ENCODE data around the gene PDZD4.

PDZD4 gene

GRCh38 chrX:153878345-153878744, 48.0 kb upstream of the PDZD4 start:
- H3K14ac ChIP-seq (ENCODE audit: low read length in 2 of 2): no peak overlapping the region
- H2BK15ac ChIP-seq (ENCODE audit: low read depth, poor library complexity, severe bottlenecking): no peak overlapping the region
- no peak overlapping the region for H3K9ac ChIP-seq (ENCODE audit: low read length)
- H3K27ac ChIP-seq (ENCODE audit: low read length, poor library complexity, severe bottlenecking): no peak overlapping the region
- no peak overlapping the region for H3K18ac ChIP-seq (ENCODE audit: low read depth in 1 of 2, low read length in 2 of 2)
- H3K27me3 ChIP-seq (ENCODE audit: control insufficient read depth in 1 of 2, insufficient read depth in 1 of 2, low read length in 2 of 2): peaks cover 0 to 84% of the 10 kb centered on the region in 2 experiments
- H3K36me3 ChIP-seq (ENCODE audit: control insufficient read depth in 1 of 2, insufficient read depth in 2 of 2, low read depth in 1 of 2, low read length in 2 of 2): peaks cover 0 to 13% of the 10 kb centered on the region in 2 experiments
- no peak overlapping the region for H2BK5ac ChIP-seq (ENCODE audit: low read depth, low read length, poor library complexity, severe bottlenecking)
- WGBS: 53% methylated on average over 4 of the region's 5 CpGs
- H3K9me3 ChIP-seq (ENCODE audit: control insufficient read depth, low read length): no peaks in the 10 kb centered on the region
- H3K79me1 ChIP-seq (replicated peaks; ENCODE audit: low read length, poor library complexity, severe bottlenecking): peaks cover 3% of the 10 kb centered on the region
- H2BK120ac ChIP-seq (ENCODE audit: low read depth, low read length): no peak overlapping the region
- H4K91ac ChIP-seq (ENCODE audit: low read length): no peak overlapping the region
- no peak for DNase-seq
- H3K4me3 ChIP-seq (ENCODE audit: insufficient read depth in 1 of 2, low read depth in 1 of 2, low read length in 2 of 2): no peak overlapping the region
- no peak overlapping the region for H3K23ac ChIP-seq (ENCODE audit: low read length in 2 of 2)
- H4K8ac ChIP-seq (ENCODE audit: low read length): no peak overlapping the region
- H2AK5ac ChIP-seq (ENCODE audit: low read length, severe bottlenecking): no peak overlapping the region
- no peak overlapping the region for H3K4ac ChIP-seq (ENCODE audit: low read depth in 1 of 2, low read length in 2 of 2)
- no peak overlapping the region for H3K4me2 ChIP-seq (ENCODE audit: low read length, poor library complexity, severe bottlenecking)
- peaks cover 57% of the 10 kb centered on the region for H3K4me1 ChIP-seq (ENCODE audit: control insufficient read depth, insufficient read depth, low read depth, low read length)
- no peak overlapping the region for H2BK12ac ChIP-seq (ENCODE audit: low read length in 2 of 2)
- H2AFZ ChIP-seq (ENCODE audit: low read depth, low read length): no peak overlapping the region

GRCh38 chrX:153877571-153878261, 47.4 kb upstream of the PDZD4 start:
- no peaks in the 10 kb centered on the region for H3K9me3 ChIP-seq (ENCODE audit: control insufficient read depth, low read length)
- no peak overlapping the region for H2BK120ac ChIP-seq (ENCODE audit: low read depth, low read length)
- no peak overlapping the region for H4K91ac ChIP-seq (ENCODE audit: low read length)
- H3K4me3 ChIP-seq (ENCODE audit: insufficient read depth in 1 of 2, low read depth in 1 of 2, low read length in 2 of 2): no peak overlapping the region
- peaks cover 0 to 16% of the 10 kb centered on the region in 2 experiments for H3K36me3 ChIP-seq (ENCODE audit: control insufficient read depth in 1 of 2, insufficient read depth in 2 of 2, low read depth in 1 of 2, low read length in 2 of 2)
- no peak overlapping the region for H3K14ac ChIP-seq (ENCODE audit: low read length in 2 of 2)
- no peak overlapping the region for H3K4ac ChIP-seq (ENCODE audit: low read depth in 1 of 2, low read length in 2 of 2)
- H3K4me2 ChIP-seq (ENCODE audit: low read length, poor library complexity, severe bottlenecking): no peak overlapping the region
- no peak overlapping the region for H3K18ac ChIP-seq (ENCODE audit: low read depth in 1 of 2, low read length in 2 of 2)
- H2BK15ac ChIP-seq (ENCODE audit: low read depth, poor library complexity, severe bottlenecking): no peak overlapping the region
- H3K27me3 ChIP-seq (ENCODE audit: control insufficient read depth in 1 of 2, insufficient read depth in 1 of 2, low read length in 2 of 2): peaks cover 0 to 85% of the 10 kb centered on the region in 2 experiments
- no peak overlapping the region for H2AK5ac ChIP-seq (ENCODE audit: low read length, severe bottlenecking)
- DNase-seq: no peak
- no peak overlapping the region for H3K9ac ChIP-seq (ENCODE audit: low read length)
- no peak overlapping the region for H3K23ac ChIP-seq (ENCODE audit: low read length in 2 of 2)
- no peak overlapping the region for H3K27ac ChIP-seq (ENCODE audit: low read length, poor library complexity, severe bottlenecking)
- no peak overlapping the region for H4K8ac ChIP-seq (ENCODE audit: low read length)
- H3K4me1 ChIP-seq (ENCODE audit: control insufficient read depth, insufficient read depth, low read depth, low read length): peaks cover 52% of the 10 kb centered on the region
- peaks cover 3% of the 10 kb centered on the region for H3K79me1 ChIP-seq (replicated peaks; ENCODE audit: low read length, poor library complexity, severe bottlenecking)
- H2AFZ ChIP-seq (ENCODE audit: low read depth, low read length): no peak overlapping the region
- no peak overlapping the region for H2BK12ac ChIP-seq (ENCODE audit: low read length in 2 of 2)
- no peak overlapping the region for H2BK5ac ChIP-seq (ENCODE audit: low read depth, low read length, poor library complexity, severe bottlenecking)
- 79% methylated on average over 6 of the region's 8 CpGs for WGBS

DNA sequence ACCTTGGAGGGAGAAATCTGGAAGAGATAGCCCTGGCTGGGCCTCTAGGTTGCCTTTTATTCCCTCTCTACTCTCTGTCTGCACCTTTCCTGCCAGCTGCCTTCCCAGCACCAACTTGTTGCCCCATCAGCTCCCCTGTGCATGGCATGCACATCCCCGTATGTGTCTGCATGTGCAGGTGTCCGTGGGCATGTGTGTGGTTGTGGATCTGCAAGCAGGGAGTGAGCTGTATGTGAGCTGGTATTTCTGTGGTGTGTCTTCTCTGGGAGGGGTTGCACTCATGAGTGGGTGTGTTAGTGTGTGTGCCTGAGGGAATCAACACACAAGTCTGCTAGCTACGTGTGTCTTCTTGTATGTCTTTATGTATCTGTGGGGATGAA, 45.8 kb upstream of the PDZD4 start:
- H3K23ac ChIP-seq (ENCODE audit: low read length in 2 of 2): no peak overlapping the region
- H2BK5ac ChIP-seq (ENCODE audit: low read depth, low read length, poor library complexity, severe bottlenecking): no peak overlapping the region
- no peak overlapping the region for H3K14ac ChIP-seq (ENCODE audit: low read length in 2 of 2)
- H4K8ac ChIP-seq (ENCODE audit: low read length): no peak overlapping the region
- no peak overlapping the region for H2AFZ ChIP-seq (ENCODE audit: low read depth, low read length)
- no peak for DNase-seq
- H4K91ac ChIP-seq (ENCODE audit: low read length): no peak overlapping the region
- H2BK15ac ChIP-seq (ENCODE audit: low read depth, poor library complexity, severe bottlenecking): no peak overlapping the region
- WGBS: 92% methylated on average over 2 of the region's 3 CpGs
- peaks cover 39% of the 10 kb centered on the region for H3K4me1 ChIP-seq (ENCODE audit: control insufficient read depth, insufficient read depth, low read depth, low read length)
- no peak overlapping the region for H2BK12ac ChIP-seq (ENCODE audit: low read length in 2 of 2)
- no peak overlapping the region for H3K27ac ChIP-seq (ENCODE audit: low read length, poor library complexity, severe bottlenecking)
- no peak overlapping the region for H3K4ac ChIP-seq (ENCODE audit: low read depth in 1 of 2, low read length in 2 of 2)
- peaks cover 3% of the 10 kb centered on the region for H3K79me1 ChIP-seq (replicated peaks; ENCODE audit: low read length, poor library complexity, severe bottlenecking)
- no peak overlapping the region for H3K18ac ChIP-seq (ENCODE audit: low read depth in 1 of 2, low read length in 2 of 2)
- no peak overlapping the region for H3K4me3 ChIP-seq (ENCODE audit: insufficient read depth in 1 of 2, low read depth in 1 of 2, low read length in 2 of 2)
- H3K36me3 ChIP-seq (ENCODE audit: control insufficient read depth in 1 of 2, insufficient read depth in 2 of 2, low read depth in 1 of 2, low read length in 2 of 2): peaks cover 0 to 29% of the 10 kb centered on the region in 2 experiments
- H2AK5ac ChIP-seq (ENCODE audit: low read length, severe bottlenecking): no peak overlapping the region
- no peaks in the 10 kb centered on the region for H3K9me3 ChIP-seq (ENCODE audit: control insufficient read depth, low read length)
- no peak overlapping the region for H2BK120ac ChIP-seq (ENCODE audit: low read depth, low read length)
- H3K9ac ChIP-seq (ENCODE audit: low read length): no peak overlapping the region
- H3K4me2 ChIP-seq (ENCODE audit: low read length, poor library complexity, severe bottlenecking): no peak overlapping the region
- peaks cover 0 to 78% of the 10 kb centered on the region in 2 experiments for H3K27me3 ChIP-seq (ENCODE audit: control insufficient read depth in 1 of 2, insufficient read depth in 1 of 2, low read length in 2 of 2)

- no peak overlapping the region for H4K91ac ChIP-seq (ENCODE audit: low read length)
- H3K79me1 ChIP-seq (replicated peaks; ENCODE audit: low read length, poor library complexity, severe bottlenecking): peaks cover 3% of the 10 kb centered on the region
- no peak overlapping the region for H2AK5ac ChIP-seq (ENCODE audit: low read length, severe bottlenecking)
- H3K9me3 ChIP-seq (ENCODE audit: control insufficient read depth, low read length): no peaks in the 10 kb centered on the region
- H2AFZ ChIP-seq (ENCODE audit: low read depth, low read length): no peak overlapping the region
- no peak overlapping the region for H3K27ac ChIP-seq (ENCODE audit: low read length, poor library complexity, severe bottlenecking)
- H3K9ac ChIP-seq (ENCODE audit: low read length): no peak overlapping the region
- peaks cover 0 to 76% of the 10 kb centered on the region in 2 experiments for H3K27me3 ChIP-seq (ENCODE audit: control insufficient read depth in 1 of 2, insufficient read depth in 1 of 2, low read length in 2 of 2)
- no peak overlapping the region for H2BK5ac ChIP-seq (ENCODE audit: low read depth, low read length, poor library complexity, severe bottlenecking)
- no peak overlapping the region for H2BK12ac ChIP-seq (ENCODE audit: low read length in 2 of 2)
- H3K36me3 ChIP-seq (ENCODE audit: control insufficient read depth in 1 of 2, insufficient read depth in 2 of 2, low read depth in 1 of 2, low read length in 2 of 2): peaks cover 0 to 32% of the 10 kb centered on the region in 2 experiments
- no peak overlapping the region for H3K18ac ChIP-seq (ENCODE audit: low read depth in 1 of 2, low read length in 2 of 2)
- H3K4ac ChIP-seq (ENCODE audit: low read depth in 1 of 2, low read length in 2 of 2): no peak overlapping the region
- H2BK15ac ChIP-seq (ENCODE audit: low read depth, poor library complexity, severe bottlenecking): no peak overlapping the region
- 1% methylated on average over 10 of the region's 42 CpGs for WGBS
- no peak overlapping the region for H2BK120ac ChIP-seq (ENCODE audit: low read depth, low read length)
- no peak overlapping the region for H3K4me3 ChIP-seq (ENCODE audit: insufficient read depth in 1 of 2, low read depth in 1 of 2, low read length in 2 of 2)
- no peak overlapping the region for H3K14ac ChIP-seq (ENCODE audit: low read length in 2 of 2)
- H3K23ac ChIP-seq (ENCODE audit: low read length in 2 of 2): no peak overlapping the region
- H3K4me1 ChIP-seq (ENCODE audit: control insufficient read depth, insufficient read depth, low read depth, low read length): peaks cover 35% of the 10 kb centered on the region
- DNase-seq: peak; percentile 39
- H3K4me2 ChIP-seq (ENCODE audit: low read length, poor library complexity, severe bottlenecking): no peak overlapping the region
- H4K8ac ChIP-seq (ENCODE audit: low read length): no peak overlapping the region
Observed at GRCh38 chrX:153875391-153876111, 45.2 kb upstream of the PDZD4 start.
